HL-60 (cell line): ENCODE results near the gene PTX4.

Source experiments
- DNase-seq, 2 experiments: peaks; one replicate each; pipeline ENCODE4 v3.0.0-alpha.2; 2010 to 2020; ENCODE audit warnings: low read depth in 1 of 2, low spot score in 1 of 2
- H3K27ac ChIP-seq: fragments of 250-450 bp; sonication (Bioruptor Pico); replicated peaks from 2 replicates; pipeline ENCODE4 v1.5.1; 2020; ENCODE audit warnings: mild to moderate bottlenecking, moderate library complexity
- H3K27me3 ChIP-seq: fragments of 250-450 bp; sonication (Bioruptor Pico); 2 replicates; pipeline ENCODE4 v1.5.1; 2021; ENCODE audit warnings: mild to moderate bottlenecking, moderate library complexity; ENCODE audit not compliant: insufficient read depth, poor library complexity, severe bottlenecking
- H3K4me3 ChIP-seq: replicated peaks from 2 replicates; pipeline ENCODE4 v1.5.1; 2011; ENCODE audit warnings: mild to moderate bottlenecking, control low read depth, low read length; ENCODE audit not compliant: insufficient read depth
- GABPA ChIP-seq: IDR thresholded peaks from 2 replicates; pipeline ENCODE4 v1.6.1; 2012; ENCODE audit warnings: low read depth
- POLR2AphosphoS5 ChIP-seq: IDR thresholded peaks from 2 replicates; pipeline ENCODE4 v1.6.1; 2012; ENCODE audit warnings: low read depth
- SPI1 ChIP-seq: IDR thresholded peaks from 2 replicates; pipeline ENCODE4 v1.6.1; 2012; ENCODE audit warnings: low read depth, mild to moderate bottlenecking, borderline replicate concordance
- TF ChIP-seq, protein P1 (sequence below): IDR thresholded peaks from one replicate; pipeline ENCODE4 v1.5.1; 2011; ENCODE audit warnings: low read length, control low read depth, inconsistent platforms; ENCODE audit not compliant: insufficient read depth
- TF ChIP-seq, protein P2 (sequence below): IDR thresholded peaks from 2 replicates; pipeline ENCODE4 v1.6.1; 2012; ENCODE audit warnings: low read depth; ENCODE audit not compliant: insufficient replicate concordance

The PTX4 gene

DNA sequence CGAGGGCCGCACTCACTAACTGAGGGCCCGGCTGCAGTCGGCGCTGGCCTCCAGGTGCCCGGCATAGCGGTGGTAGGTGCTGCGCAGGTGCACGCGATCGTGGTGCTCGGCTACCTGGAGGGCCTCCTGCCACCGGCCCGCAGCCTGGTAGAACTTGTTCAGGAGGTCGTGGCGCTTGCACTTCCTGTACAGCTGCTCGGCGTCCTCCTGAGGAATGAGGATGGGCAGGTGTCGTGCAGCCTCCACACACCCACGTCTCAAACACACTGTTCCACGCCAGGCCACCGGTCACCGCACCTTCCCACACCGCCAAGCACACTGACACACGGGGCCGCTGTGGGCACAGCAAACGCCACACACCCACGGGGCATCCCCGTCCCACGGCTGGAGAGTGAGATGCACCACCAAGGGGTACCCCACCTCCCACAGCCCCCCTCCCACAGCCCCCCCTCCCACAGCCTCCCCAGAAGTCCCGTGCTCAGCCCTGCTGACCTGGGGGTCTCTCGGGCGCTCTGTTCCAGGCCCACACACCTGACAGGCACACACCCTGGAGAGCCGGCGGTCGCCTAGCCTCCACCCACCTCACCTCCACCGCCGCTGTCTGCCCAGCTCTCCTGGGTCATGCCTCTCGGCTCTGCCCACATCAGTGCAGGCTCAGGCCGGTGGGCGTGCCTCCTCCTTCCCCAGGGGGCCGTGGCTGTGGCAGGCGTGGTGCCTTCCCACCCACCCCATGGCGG is 37.3 kb upstream of the PTX4 start:
- no peak overlapping the region for H3K4me3 ChIP-seq
- no peaks in the 10 kb centered on the region for H3K27me3 ChIP-seq
- DNase-seq, result no peak
- no peak overlapping the region for H3K27ac ChIP-seq
- TF ChIP-seq, protein P1, sequence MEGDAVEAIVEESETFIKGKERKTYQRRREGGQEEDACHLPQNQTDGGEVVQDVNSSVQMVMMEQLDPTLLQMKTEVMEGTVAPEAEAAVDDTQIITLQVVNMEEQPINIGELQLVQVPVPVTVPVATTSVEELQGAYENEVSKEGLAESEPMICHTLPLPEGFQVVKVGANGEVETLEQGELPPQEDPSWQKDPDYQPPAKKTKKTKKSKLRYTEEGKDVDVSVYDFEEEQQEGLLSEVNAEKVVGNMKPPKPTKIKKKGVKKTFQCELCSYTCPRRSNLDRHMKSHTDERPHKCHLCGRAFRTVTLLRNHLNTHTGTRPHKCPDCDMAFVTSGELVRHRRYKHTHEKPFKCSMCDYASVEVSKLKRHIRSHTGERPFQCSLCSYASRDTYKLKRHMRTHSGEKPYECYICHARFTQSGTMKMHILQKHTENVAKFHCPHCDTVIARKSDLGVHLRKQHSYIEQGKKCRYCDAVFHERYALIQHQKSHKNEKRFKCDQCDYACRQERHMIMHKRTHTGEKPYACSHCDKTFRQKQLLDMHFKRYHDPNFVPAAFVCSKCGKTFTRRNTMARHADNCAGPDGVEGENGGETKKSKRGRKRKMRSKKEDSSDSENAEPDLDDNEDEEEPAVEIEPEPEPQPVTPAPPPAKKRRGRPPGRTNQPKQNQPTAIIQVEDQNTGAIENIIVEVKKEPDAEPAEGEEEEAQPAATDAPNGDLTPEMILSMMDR, result no peak
- TF ChIP-seq, protein P2, sequence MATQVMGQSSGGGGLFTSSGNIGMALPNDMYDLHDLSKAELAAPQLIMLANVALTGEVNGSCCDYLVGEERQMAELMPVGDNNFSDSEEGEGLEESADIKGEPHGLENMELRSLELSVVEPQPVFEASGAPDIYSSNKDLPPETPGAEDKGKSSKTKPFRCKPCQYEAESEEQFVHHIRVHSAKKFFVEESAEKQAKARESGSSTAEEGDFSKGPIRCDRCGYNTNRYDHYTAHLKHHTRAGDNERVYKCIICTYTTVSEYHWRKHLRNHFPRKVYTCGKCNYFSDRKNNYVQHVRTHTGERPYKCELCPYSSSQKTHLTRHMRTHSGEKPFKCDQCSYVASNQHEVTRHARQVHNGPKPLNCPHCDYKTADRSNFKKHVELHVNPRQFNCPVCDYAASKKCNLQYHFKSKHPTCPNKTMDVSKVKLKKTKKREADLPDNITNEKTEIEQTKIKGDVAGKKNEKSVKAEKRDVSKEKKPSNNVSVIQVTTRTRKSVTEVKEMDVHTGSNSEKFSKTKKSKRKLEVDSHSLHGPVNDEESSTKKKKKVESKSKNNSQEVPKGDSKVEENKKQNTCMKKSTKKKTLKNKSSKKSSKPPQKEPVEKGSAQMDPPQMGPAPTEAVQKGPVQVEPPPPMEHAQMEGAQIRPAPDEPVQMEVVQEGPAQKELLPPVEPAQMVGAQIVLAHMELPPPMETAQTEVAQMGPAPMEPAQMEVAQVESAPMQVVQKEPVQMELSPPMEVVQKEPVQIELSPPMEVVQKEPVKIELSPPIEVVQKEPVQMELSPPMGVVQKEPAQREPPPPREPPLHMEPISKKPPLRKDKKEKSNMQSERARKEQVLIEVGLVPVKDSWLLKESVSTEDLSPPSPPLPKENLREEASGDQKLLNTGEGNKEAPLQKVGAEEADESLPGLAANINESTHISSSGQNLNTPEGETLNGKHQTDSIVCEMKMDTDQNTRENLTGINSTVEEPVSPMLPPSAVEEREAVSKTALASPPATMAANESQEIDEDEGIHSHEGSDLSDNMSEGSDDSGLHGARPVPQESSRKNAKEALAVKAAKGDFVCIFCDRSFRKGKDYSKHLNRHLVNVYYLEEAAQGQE, result no peak
- no peak for TF ChIP-seq SPI1
- no peak for TF ChIP-seq POLR2AphosphoS5
- TF ChIP-seq GABPA, result no peak

DNA sequence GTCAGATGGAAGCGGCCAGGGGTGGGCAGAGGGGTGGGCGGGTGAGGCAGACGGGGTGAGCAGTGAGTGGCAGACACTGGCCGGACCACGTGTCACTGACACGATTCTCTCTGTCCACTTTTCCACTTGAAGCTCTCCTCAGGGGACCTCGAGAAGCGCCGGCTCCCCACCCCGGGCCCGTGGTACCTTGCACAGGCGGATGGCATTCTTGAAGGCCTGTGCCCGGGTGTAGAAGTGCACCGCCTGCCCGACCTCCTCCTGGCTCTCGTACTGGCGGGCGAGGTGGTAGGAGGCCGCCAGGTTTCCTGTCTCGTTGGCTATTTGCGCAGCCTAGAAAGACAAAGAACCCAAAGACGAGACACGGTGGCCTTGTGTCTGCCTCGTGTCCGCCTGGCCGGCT is 35.6 kb upstream of the PTX4 start:
- Histone ChIP-seq H3K27me3 (no peaks in the 10 kb centered on the region), H3K4me3 (no peak overlapping the region), H3K27ac (no peak overlapping the region)
- no peak for DNase-seq
- TF ChIP-seq POLR2AphosphoS5 (no peak), SPI1 (no peak), GABPA (no peak)
- TF ChIP-seq, protein P1, result no peak
- TF ChIP-seq, protein P2, result no peak

DNA sequence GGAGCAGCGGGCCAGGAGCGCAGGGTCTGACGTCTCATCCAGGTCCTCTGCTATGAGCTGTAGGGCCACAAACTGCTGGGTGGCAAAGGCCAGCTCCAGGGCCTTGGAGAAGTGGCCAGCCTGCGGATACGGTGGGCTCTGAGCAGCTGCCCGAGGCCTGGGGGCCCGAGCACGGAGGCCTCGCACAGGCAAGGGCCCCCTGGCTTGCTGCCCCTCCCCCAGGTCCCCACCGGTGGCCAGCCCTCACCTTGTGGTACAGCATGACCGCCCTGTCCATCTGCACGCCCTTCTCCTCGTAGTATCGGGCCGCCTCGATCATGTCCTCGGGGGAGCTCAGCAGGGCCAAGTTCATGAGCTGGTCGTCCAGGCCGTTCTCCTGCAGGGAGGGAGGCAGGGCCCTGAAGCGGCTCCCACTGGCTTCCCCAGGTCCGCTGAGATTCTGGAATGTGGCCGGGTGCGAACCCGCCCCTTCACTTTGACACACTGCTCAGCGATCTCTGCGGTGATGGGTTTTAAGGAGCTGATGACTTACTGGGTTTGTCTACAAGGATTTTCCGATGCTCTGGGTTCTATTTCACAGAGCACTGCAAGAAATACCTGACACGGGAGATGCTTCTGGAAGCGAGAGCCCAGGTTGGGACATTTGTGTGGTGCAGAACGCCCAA is 35.0 kb upstream of the PTX4 start:
- TF ChIP-seq POLR2AphosphoS5, result no peak
- TF ChIP-seq SPI1, result no peak
- TF ChIP-seq, protein P1, result no peak
- TF ChIP-seq GABPA, result no peak
- TF ChIP-seq, protein P2, result no peak
- no peaks in the 10 kb centered on the region for H3K27me3 ChIP-seq
- no peak for DNase-seq
- no peak overlapping the region for H3K27ac ChIP-seq
- no peak overlapping the region for H3K4me3 ChIP-seq
